NCI-H446 (cell line): ENCODE results near the gene EXOC3.
"Not testable (repeated sequence)": the region's sequence is repeated elsewhere in the genome, so short reads cannot be mapped to it uniquely, and the experiment has no call there.

ENCODE experiments used
- DNase-seq, 2 experiments: peaks; one replicate each; lab custom pipeline; 2025; lab: John Stamatoyannopoulos, UW

Gene EXOC3

GRCh38 chr5:486597-486996, 43.6 kb downstream of the EXOC3 start:
- DNase-seq: not testable (repeated sequence)

GRCh38 chr5:488241-488640, 45.3 kb downstream of the EXOC3 start:
- no peak for DNase-seq

GRCh38 chr5:488744-489688, 46.0 kb downstream of the EXOC3 start:
- no peak for DNase-seq

- no peak for DNase-seq
Measured at GRCh38 chr5:489689-490080, 46.7 kb downstream of the EXOC3 start.

- DNase-seq: no peak
Measured at GRCh38 chr5:490116-491106, 47.4 kb downstream of the EXOC3 start.

- no peak for DNase-seq
Measured at GRCh38 chr5:491119-491855, 48.3 kb downstream of the EXOC3 start.

GRCh38 chr5:491856-492155, 48.8 kb downstream of the EXOC3 start:
- DNase-seq: no peak

- no peak for DNase-seq
Measured at GRCh38 chr5:492314-492893, 49.4 kb downstream of the EXOC3 start.

GRCh38 chr5:493119-493701, 50.2 kb downstream of the EXOC3 start:
- DNase-seq: no peak

- no peak for DNase-seq
Measured at GRCh38 chr5:493758-494157, 50.8 kb downstream of the EXOC3 start.

GRCh38 chr5:494667-495255, 51.8 kb downstream of the EXOC3 start:
- no peak for DNase-seq

- DNase-seq: no peak
Measured at GRCh38 chr5:496028-496427, 53.1 kb downstream of the EXOC3 start.

- no peak for DNase-seq
Measured at GRCh38 chr5:497090-497700, 54.2 kb downstream of the EXOC3 start.

GRCh38 chr5:497871-498509, 55.0 kb downstream of the EXOC3 start:
- no peak for DNase-seq

- DNase-seq: no peak
Measured at GRCh38 chr5:499233-500209, 56.5 kb downstream of the EXOC3 start.

GRCh38 chr5:500491-500890, 57.5 kb downstream of the EXOC3 start:
- DNase-seq: no peak

GRCh38 chr5:501105-501830, 58.3 kb downstream of the EXOC3 start:
- no peak for DNase-seq

GRCh38 chr5:501831-502184, 58.8 kb downstream of the EXOC3 start:
- no peak for DNase-seq
